Endothelial cell of umbilical vein (primary cell): ENCODE data around the gene TMPRSS4. TPM values are rescaled to one million over a fixed set of nuclear protein-coding genes. Genes with fewer than 3 reads are reported as not detected.

Source experiments
- BruUV-seq: library from RNA; stranded (reverse); fragments of 400-500 nt; replicated peaks from 2 replicates; lab custom pipeline; 2021; lab: Mats Ljungman, UMichigan
- CTCF ChIA-PET: fragments of 300-600, 350-600 bp; sonication (Branson Sonifier 250); formaldehyde crosslinking; loops from one replicate; lab custom pipeline; 2021; ENCODE audit warnings: antibody characterized with exemption, inconsistent platforms; lab: Charles Lee
- POLR2A ChIA-PET: fragments of 300-600, 350-600 bp; sonication (Branson Sonifier 250); formaldehyde crosslinking; loops from one replicate; lab custom pipeline; 2021; ENCODE audit warnings: antibody characterized with exemption, inconsistent platforms; lab: Charles Lee
- DNase-seq: peaks from one replicate; pipeline ENCODE4 v3.0.0-alpha.2; 2011; ENCODE audit warnings: low read depth, low spot score
- FAIRE-seq: peaks from 2 replicates; lab custom pipeline; 2011; peaks lifted over from hg19 to GRCh38; lab: Jason Lieb, UNC
- H2AFZ ChIP-seq: 2 replicates; pipeline ENCODE4 v1.6.0; 2012; ENCODE audit warnings: low read depth, low read length, control low read depth, inconsistent platforms
- H3K27ac ChIP-seq: 2 replicates; pipeline ENCODE4 v1.5.1; 2011; ENCODE audit warnings: low read depth, mild to moderate bottlenecking, control low read depth, low read length, moderate library complexity; ENCODE audit not compliant: insufficient read depth
- H3K27me3 ChIP-seq, 2 experiments: 2 replicates each; pipeline versions ENCODE4 v1.6.0 to v1.6.1; 2011; ENCODE audit warnings: low read length in 2 of 2, mixed read lengths in 1 of 2; ENCODE audit not compliant: control insufficient read depth in 2 of 2, insufficient read depth in 2 of 2
- H3K36me3 ChIP-seq, 2 experiments: 2 replicates in 1 of 2; 3 replicates in 1 of 2; pipeline ENCODE4 v1.5.1; 2011; ENCODE audit warnings: low read length in 2 of 2, mild to moderate bottlenecking in 1 of 2, moderate library complexity in 1 of 2; ENCODE audit not compliant: control insufficient read depth in 2 of 2, insufficient read depth in 2 of 2; ENCODE audit errors: extremely low read depth in 1 of 2
- H3K4me1 ChIP-seq: 3 replicates; pipeline ENCODE4 v1.5.1; 2011; ENCODE audit warnings: mild to moderate bottlenecking, low read length; ENCODE audit not compliant: control insufficient read depth, insufficient read depth; ENCODE audit errors: extremely low read depth
- H3K4me2 ChIP-seq: 2 replicates; pipeline ENCODE4 v1.6.1; 2011; ENCODE audit warnings: low read length, control low read depth, mixed read lengths; ENCODE audit not compliant: insufficient read depth
- H3K4me3 ChIP-seq, 3 experiments: fragments of 200-600 bp in 1 of 3; sonication (generic), shearing (Covaris generic) in 1 of 3; replicated peaks in 1 of 3; 2 replicates each; pipeline ENCODE4 v1.5.1; 2011 to 2016; ENCODE audit warnings: control low read depth in 3 of 3, low read length in 3 of 3, mild to moderate bottlenecking in 2 of 3, inconsistent platforms in 1 of 3, low read depth in 1 of 3, moderate library complexity in 1 of 3; ENCODE audit not compliant: insufficient read depth in 1 of 3
- H3K79me2 ChIP-seq: 2 replicates; pipeline ENCODE4 v1.6.0; 2012; ENCODE audit warnings: low read length, inconsistent platforms; ENCODE audit not compliant: control insufficient read depth, insufficient read depth
- H3K9ac ChIP-seq: replicated peaks from 2 replicates; pipeline ENCODE3; 2011; ENCODE audit warnings: low read length, control low read depth; ENCODE audit not compliant: insufficient read depth; ENCODE audit errors: extremely low read depth
- H3K9me1 ChIP-seq: replicated peaks from 3 replicates; pipeline ENCODE4 v1.6.0; 2011; ENCODE audit warnings: mild to moderate bottlenecking, low read length; ENCODE audit not compliant: control insufficient read depth, insufficient read depth; ENCODE audit errors: extremely low read depth
- H3K9me3 ChIP-seq: replicated peaks from 2 replicates; pipeline ENCODE4 v1.5.1; 2012; ENCODE audit warnings: low read length, inconsistent platforms; ENCODE audit not compliant: control insufficient read depth, insufficient read depth
- H4K20me1 ChIP-seq: replicated peaks from 2 replicates; pipeline ENCODE3; 2011; ENCODE audit warnings: mild to moderate bottlenecking, low read length; ENCODE audit not compliant: control insufficient read depth, insufficient read depth; ENCODE audit errors: extremely low read depth
- CTCF ChIP-seq, 2 donors: IDR thresholded peaks; 1 replicate in 1 of 2; 2 replicates in 1 of 2; pipeline ENCODE4 v1.5.1; 2011; ENCODE audit warnings: low read length in 2 of 2, mild to moderate bottlenecking in 2 of 2, moderate library complexity in 2 of 2, control low read depth in 1 of 2, inconsistent platforms in 1 of 2, low read depth in 1 of 2; ENCODE audit not compliant: insufficient read depth in 1 of 2; ENCODE audit errors: extremely low read depth in 1 of 2
- EZH2 ChIP-seq: IDR thresholded peaks from 2 replicates; pipeline ENCODE4 v1.6.1; 2012; ENCODE audit warnings: borderline replicate concordance, low read depth, mild to moderate bottlenecking, moderate library complexity, low read length, inconsistent platforms; ENCODE audit not compliant: severe bottlenecking
- FOS ChIP-seq: IDR thresholded peaks from 2 replicates; pipeline ENCODE4 v1.6.1; 2011; ENCODE audit warnings: mild to moderate bottlenecking, low read length, moderate library complexity, borderline replicate concordance; ENCODE audit not compliant: insufficient read depth
- GATA2 ChIP-seq: IDR thresholded peaks from 2 replicates; pipeline ENCODE4 v1.7.0; 2011; ENCODE audit warnings: low read depth, mild to moderate bottlenecking, moderate library complexity, mixed read lengths, low read length; ENCODE audit not compliant: insufficient read length, insufficient read depth
- JUN ChIP-seq: IDR thresholded peaks from 2 replicates; pipeline ENCODE4 v1.6.1; 2011; ENCODE audit warnings: borderline replicate concordance, low read depth; ENCODE audit not compliant: insufficient read length, insufficient read depth
- MAX ChIP-seq: IDR thresholded peaks from 2 replicates; pipeline ENCODE4 v1.6.1; 2011; ENCODE audit not compliant: insufficient read depth, insufficient read length
- MYC ChIP-seq: IDR thresholded peaks from one replicate; pipeline ENCODE4 v1.6.1; 2011; ENCODE audit warnings: mild to moderate bottlenecking, low read depth, low read length
- POLR2A ChIP-seq: IDR thresholded peaks from 2 replicates; pipeline ENCODE4 v1.6.1; 2012; ENCODE audit warnings: low read depth, mild to moderate bottlenecking, control low read depth, low read length
- POLR2AphosphoS5 ChIP-seq: IDR thresholded peaks from 2 replicates; pipeline ENCODE4 v1.6.1; 2012; ENCODE audit warnings: low read depth, mild to moderate bottlenecking, control low read depth, low read length, moderate library complexity; ENCODE audit not compliant: insufficient read depth
- dilution Hi-C: fragments of 300-500 bp; cut with MboI; formaldehyde crosslinking; loops from one replicate; pipeline ENCODE4 v1.15.0; 2019; ENCODE audit warnings: low sequenced_read_pairs; ENCODE audit not compliant: extremely low pct_ligation_motif_present
- intact Hi-C: fragments of 100-400 bp; cut with micrococcal nuclease; formaldehyde crosslinking; loops from one replicate; pipeline ENCODE4 v1.10.0; 2022
- polyA plus RNA-seq, 4 experiments: library from polyadenylated mRNA; depleted of rRNA in 3 of 4; stranded (reverse) in 3 of 4; unstranded in 1 of 4; fragments of >200 nt; gene quantifications; 2 replicates each; pipeline versions ENCODE4 v1.2.1 to v1.2.3, GENCODE V29; 2011 to 2012; ENCODE audit warnings: missing spikeins in 1 of 4
- total RNA-seq: library from RNA; stranded (reverse); gene quantifications from 2 replicates; pipeline ENCODE4 v1.2.3, GENCODE V29; 2021

Gene TMPRSS4
- total and polyA plus RNA-seq, 2 donors (not counting 3 experiments of a cell fraction or from before 2014, with no cell fraction given): not detected

GRCh38 chr11:118028626-118029025 lies 48.3 kb upstream of the TMPRSS4 start:
- no peaks in the 10 kb centered on the region for H4K20me1 ChIP-seq
- H3K9ac ChIP-seq: no peak overlapping the region
- H3K36me3 ChIP-seq: no peaks in the 10 kb centered on the region
- intact Hi-C loops: no loop called here
- H3K9me1 ChIP-seq: no peaks in the 10 kb centered on the region
- dilution Hi-C loops: no loop called here
- no peak overlapping the region for H3K4me3 ChIP-seq
- POLR2A ChIA-PET: no interaction called here
- no peak overlapping the region for H3K27ac ChIP-seq
- H3K27me3 ChIP-seq: no peaks in the 10 kb centered on the region
- H3K79me2 ChIP-seq: no peaks in the 10 kb centered on the region
- DNase-seq (no peak), FAIRE-seq (no peak)
- H2AFZ ChIP-seq: no peak overlapping the region
- TF ChIP-seq MYC (no peak), FOS (no peak), JUN (no peak), CTCF (IDR thresholded peaks at IDR 0.05; ENCODE audit: extremely low read depth in 1 of 2, insufficient read depth in 1 of 2, low read depth in 1 of 2, low read length in 2 of 2) (no peak), POLR2AphosphoS5 (no peak), MAX (no peak), GATA2 (no peak), POLR2A (no peak), EZH2 (no peak)
- BruUV-seq: no TSS peak
- no peak overlapping the region for H3K4me2 ChIP-seq
- no peaks in the 10 kb centered on the region for H3K9me3 ChIP-seq
- CTCF ChIA-PET: interaction anchor here (1.4 kb wide), 1 partner anchor 25 kb away, joined by 3 read pairs; no protein-coding TSS in a partner anchor
- no peaks in the 10 kb centered on the region for H3K4me1 ChIP-seq
